ENCODE results near the gene CCN2.

The CCN2 gene, protein sequence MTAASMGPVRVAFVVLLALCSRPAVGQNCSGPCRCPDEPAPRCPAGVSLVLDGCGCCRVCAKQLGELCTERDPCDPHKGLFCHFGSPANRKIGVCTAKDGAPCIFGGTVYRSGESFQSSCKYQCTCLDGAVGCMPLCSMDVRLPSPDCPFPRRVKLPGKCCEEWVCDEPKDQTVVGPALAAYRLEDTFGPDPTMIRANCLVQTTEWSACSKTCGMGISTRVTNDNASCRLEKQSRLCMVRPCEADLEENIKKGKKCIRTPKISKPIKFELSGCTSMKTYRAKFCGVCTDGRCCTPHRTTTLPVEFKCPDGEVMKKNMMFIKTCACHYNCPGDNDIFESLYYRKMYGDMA
- 0 reads per million in 2 experiments for total RNA-seq

DNA sequence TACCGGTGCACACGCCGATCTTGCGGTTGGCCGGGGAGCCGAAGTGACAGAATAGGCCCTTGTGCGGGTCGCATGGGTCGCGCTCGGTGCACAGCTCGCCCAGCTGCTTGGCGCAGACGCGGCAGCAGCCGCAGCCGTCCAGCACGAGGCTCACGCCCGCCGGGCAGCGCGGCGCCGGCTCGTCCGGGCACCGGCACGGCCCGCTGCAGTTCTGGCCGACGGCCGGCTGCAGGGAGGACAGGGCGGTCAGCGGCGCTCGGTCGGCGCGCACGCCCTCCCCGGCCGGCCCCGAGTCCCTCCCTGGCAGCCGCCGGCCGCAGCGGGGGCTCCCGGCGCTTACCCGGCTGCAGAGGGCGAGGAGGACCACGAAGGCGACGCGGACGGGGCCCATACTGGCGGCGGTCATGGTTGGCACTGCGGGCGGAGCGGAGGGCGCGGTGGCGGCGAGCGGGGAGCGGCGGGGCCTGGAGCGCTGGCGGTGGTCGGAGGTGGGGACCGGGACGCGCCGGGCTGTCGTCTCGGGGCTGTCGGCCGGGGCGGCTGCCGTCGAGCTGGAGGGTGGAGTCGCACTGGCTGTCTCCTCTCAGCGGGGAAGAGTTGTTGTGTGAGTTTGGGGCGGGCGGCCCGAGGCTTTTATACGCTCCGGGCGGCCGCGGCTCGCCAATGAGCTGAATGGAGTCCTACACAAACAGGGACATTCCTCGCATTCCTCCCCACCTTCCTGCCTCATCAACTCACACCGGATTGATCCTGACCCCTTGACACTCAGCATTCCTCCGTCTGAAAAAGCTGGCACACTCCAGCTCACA, at the start of gene CCN2:
CCN2 (minus strand) TSS at position 606 of the 809 bp plus-strand sequence; CDS start at position 406, 200 bp downstream.
- no peak for DNase-seq (ENCODE audit: low read depth)

DNA sequence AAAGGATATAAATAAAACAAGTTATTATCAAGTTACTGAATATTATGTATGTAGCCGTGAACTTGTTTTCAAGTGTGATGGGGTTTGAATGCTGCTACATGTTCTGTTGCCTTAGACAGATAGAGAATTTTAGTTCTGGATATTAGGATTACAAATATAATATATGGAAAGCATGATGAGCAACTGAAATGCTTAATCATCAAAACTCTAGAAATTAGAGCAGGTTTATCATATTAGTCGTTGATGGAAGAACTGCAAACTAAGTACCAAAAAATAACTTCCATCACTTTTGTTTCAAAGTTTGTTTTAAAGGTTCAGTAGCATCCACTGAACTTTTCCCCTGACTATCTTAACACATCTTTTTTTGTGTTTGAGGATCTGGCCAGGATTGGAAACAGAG, 49.1 kb upstream of the CCN2 start:
- no peak for DNase-seq (ENCODE audit: low read depth)

DNA sequence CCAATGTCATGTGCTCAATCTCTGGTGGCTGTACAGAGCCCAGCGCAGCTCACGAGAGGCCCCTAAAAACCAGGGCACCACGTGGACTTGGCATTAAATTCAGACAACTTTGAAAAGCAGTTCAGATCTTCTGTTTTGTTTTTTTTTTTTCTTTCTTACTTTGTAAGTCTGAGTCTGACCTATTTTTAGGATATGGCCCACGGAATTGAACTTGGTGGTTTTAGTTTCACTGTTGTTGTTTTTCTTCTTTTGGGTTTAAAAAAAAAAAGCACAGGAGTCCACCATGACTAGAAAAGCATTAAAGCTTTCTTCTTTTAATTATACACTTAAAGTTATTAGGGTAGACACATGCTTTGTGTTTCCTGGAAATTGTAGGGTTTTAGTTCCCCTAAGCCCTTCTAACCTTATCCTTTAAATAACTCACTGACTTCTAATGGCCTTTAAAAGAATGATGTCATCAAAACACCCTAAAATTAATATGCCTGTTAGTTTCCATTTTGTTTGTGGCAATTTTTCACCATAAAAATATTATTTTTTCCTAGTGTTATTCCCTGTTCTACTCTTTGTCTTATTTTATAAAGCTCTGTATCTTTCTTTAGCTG, 48.5 kb upstream of the CCN2 start:
- DNase-seq (ENCODE audit: low read depth), result no peak

DNA sequence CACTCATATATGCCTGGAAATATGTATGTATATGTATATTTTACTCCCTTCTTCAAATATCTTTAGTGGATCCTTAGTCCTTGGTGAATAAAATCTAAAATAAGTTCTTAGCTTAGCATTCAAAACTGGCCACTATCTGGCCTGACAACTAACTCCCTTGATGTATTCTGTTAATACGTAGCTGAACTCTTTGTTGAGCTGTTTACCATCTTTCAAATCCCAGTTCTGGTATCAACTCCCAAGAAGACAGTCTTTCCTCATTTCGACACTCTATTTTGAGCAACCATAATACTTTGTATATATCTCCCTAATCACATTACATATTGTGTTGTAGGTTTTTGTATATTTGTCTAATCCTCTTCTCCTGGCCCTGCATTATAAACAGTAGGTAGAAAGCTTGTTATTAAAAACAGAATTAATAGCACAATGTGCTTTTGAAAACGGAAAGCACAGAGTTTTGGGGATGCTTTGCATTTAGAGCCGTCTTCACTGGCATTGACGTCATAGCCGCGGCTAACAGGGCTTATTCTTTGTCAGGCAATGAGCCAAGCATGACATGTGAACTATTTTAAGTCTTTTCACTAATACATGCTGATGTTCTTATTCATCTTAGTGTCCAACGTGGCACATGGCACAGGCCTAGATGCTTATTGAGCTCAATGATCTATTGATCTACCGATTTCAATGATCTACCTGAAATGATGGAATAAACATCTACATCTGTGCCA, 47.2 kb upstream of the CCN2 start:
- DNase-seq (ENCODE audit: low read depth), result no peak

DNA sequence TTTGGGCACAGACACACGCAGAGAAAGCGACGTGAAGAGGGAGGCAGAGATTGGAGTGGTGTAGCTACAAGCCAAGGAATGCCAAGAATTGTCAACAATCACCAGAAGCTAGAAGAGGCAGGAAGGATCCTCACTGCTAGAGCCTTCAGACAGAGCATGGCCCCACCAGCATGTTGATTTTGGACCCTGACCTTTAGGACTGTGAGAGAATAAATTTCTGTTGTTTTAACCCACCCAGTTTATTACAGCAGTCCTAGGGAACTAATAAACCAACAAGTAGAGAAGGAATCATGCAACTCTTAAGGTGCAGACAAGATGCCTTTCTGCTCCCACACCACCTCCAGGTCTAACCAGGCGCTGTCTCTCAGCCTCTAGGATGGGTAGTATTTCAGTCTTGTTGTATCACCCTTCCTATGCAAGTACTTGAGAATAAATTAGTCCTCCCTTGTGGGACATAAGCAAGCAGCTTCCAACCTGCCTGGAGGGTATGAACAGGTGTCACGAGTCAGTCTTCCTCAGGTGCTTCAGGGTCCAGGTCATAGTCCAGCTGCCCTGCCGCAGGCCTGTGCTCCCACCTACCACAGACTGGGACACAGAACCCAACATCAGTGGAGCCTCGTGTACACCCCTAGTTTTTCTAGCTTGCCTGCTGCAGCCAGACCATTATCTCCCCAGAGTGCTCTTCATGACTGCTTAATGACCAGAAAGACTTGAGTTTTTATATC, 46.4 kb upstream of the CCN2 start:
- no peak for DNase-seq (ENCODE audit: low read depth)

DNA sequence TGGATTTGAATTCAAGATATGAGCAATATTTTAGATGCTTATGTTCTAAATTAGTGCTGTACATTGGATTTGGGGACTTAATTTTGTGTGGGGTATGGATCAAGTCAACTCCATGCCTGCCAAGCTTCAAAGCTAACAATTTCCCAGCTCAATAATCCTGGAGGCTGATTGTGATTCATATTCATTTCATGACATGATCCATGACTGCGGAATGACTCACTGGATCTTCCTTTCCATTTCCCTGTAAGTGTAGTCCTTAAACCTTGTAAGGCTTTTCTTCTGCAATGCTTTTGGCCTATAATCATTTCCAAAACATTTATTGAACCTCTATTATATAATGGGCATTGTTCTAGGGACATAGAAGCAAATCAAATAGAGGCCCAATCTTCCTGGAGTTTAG, 44.7 kb upstream of the CCN2 start:
- no peak for DNase-seq (ENCODE audit: low read depth)

DNA sequence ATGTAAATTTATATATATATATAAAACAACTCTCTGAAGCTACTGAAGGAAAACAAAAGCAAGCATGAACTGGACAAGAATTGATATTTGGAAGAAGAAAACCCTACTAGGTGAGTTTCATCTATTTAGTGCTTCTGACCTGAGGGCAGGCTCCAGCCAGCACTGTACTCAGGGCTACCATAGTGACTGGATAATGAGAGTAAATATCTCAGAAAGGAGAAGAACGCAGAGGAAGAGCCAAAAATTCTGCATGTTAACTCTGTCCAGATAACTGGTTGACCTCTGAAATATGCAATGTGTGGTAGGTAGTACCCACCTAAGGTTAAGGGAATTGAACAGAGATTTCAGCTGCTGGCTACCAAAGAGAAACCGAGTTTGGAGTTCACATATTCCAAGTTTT, 41.4 kb upstream of the CCN2 start:
- DNase-seq (ENCODE audit: low read depth), result no peak

DNA sequence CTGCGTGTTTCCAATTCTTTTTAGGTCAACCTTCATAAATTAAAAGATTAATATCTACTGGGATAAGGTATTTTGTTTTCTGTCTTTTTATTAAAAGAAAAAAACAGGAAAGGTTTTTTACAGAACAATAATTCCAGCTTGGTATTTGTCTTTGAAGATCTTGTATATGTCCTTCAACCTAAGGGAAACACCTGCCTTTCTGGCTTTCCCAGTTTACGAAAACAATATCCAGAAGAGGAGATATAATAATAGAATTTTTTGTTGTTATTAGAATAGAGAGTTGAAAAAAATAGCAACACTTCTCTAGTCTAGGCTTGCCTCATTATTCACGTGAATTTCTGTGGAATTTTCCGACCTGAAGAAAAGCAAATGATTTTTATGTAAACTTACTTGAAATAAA, 37.9 kb upstream of the CCN2 start:
- DNase-seq (ENCODE audit: low read depth), result no peak

DNA sequence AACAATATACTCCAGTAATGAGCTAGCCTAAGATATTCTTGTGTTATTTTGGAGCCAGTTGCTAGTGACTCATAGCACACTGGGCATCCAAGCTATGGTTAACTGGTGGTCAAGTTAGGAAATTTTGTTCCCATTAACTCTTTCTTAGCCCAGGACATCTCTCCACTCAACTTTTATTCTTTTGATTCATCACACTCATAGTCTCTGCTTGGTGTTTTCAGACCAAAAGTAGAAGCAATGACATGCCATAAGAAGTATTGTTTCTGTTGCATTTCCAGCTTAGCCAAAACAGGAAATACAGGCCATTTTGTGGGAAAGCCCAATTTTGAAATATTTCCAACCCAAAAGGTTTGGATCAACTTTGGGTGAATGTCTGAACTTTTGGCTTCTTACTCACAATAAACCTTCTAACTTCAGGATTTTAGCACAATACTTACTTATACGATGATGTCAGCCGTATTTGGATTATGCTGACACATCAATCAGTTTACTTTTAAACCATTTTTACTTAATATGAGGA, 31.6 kb upstream of the CCN2 start:
- DNase-seq (ENCODE audit: low read depth), result no peak

DNA sequence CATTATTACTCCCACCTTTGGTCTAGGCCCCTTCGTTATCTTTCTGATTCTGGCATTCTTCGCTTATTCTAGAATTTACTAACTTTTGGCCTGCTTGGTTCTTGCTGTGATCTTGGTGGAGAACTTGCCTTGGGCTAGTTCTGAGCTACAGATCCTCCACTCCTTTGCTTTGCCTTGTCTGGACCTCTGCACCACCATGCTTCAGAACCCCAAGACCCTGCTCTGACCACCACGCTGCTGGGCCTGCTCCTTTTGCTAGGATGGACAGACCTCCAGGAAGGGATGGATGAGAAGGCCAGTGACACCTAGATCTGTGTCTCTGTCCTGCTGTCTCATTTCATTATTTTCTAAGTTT, 30.4 kb upstream of the CCN2 start:
- DNase-seq (ENCODE audit: low read depth), result no peak

DNA sequence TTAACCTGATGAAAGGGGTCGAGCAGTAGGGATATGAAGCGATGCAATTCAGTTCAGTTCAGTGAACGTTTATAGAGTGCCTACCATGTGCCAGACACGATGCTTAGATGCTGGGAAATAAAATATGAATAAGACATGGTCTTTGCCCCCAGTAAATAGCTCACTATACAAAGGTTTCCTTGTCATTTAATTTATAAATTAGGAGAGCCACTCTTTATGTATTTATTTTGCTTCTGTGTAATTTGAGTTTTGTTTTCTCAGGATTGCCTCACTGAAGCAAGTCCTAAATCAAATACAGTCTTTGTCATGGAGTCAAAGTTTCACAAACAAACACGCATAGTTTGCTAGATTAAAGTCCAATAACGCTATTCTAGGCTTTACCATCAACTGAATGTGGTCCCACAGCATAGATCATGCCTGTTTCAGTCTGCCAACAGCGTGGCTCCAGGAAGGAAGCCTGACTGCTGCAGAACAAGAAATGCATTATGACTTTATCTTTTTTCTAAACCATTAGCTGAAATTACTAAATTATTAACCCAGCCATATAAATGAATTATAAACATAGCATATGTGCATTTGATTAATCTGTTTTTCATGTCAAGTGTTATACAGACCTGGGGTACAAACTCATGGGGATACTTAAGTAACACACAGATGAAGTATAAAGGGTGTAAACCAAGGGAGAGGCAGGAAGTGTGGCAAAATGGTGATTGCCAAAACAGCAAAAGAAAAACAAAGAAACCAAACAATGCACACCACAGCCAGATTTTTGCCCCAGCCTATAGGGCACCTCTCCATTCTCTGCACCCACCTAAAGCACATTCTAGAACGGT, 29.8 kb upstream of the CCN2 start:
- no peak for DNase-seq (ENCODE audit: low read depth)

DNA sequence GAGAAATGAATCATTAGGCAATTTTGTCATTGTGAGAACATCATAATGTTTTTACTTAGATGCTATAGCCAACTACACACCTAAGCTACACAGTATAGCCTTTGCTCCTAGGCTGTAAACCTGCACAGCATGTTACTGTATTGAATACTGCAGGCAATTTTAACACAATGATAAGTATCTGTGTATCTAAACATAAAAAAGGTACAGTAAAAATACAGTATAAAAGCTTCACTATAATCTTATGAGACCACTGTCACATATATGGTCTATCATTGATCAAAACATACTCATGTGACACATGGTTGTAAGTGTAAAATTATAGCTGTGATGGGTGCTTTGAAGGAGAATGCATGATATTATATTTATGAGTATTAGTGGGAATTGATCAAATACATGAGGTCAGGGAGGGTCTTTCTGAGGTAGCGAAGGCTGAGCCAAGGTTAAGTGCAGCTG, 29.2 kb upstream of the CCN2 start:
- DNase-seq (ENCODE audit: low read depth), result no peak

DNA sequence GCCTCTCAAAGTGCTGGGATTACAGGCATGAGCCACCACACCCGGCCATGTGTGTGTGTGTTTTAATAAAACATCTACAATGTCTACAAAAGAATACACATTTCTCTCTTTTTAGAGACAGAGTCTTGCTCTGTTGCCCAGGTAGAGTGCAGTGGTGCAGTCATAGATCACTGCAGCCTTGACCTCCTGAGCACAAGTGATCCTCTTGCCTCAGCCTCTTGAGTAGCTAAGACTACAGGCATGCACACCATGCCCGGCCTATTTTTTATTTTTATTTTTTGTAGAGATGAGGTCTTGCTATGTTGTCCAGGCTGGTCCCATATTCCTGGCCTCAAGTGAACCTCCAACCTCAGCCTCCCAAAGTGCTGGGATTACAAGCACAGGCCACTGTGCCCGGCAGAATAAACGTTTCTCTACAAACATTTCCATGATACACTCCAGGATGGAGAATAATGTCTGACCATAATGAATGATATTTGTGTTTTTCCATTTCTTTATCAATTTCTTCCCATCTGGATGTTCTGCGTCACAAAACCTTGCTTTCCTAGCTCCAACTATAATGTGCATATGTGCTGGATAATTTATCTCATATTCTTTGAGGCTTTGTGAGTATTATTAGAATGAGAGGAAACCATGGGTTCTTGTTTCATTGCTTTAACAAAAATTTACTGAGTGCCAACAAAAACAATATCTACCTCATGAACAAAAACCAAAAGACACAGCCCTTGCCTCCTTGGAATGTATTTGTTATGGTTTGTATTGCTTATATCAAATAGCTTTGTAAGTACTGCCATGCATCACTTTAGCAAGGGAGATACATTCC, 28.6 kb upstream of the CCN2 start:
- no peak for DNase-seq (ENCODE audit: low read depth)

DNA sequence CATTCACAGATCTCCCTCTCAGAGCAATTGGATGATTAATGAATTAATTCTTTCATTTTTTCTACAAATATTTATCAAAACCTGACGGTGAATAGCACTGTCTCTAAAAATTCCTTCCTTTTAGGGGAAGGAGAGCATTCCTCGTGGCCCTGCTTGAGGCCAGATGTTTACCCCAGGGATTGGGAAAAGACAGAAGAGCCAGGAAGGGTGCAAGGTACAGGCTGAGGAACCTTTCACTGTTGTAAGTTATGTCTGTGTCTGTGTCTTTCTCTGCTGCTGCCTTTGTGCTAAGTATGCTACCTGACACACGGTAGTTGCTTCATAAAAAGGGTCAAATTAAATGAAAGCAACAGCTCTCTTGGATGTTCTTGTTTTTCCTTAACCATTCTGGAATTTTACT, 27.4 kb upstream of the CCN2 start:
- DNase-seq (ENCODE audit: low read depth), result no peak

DNA sequence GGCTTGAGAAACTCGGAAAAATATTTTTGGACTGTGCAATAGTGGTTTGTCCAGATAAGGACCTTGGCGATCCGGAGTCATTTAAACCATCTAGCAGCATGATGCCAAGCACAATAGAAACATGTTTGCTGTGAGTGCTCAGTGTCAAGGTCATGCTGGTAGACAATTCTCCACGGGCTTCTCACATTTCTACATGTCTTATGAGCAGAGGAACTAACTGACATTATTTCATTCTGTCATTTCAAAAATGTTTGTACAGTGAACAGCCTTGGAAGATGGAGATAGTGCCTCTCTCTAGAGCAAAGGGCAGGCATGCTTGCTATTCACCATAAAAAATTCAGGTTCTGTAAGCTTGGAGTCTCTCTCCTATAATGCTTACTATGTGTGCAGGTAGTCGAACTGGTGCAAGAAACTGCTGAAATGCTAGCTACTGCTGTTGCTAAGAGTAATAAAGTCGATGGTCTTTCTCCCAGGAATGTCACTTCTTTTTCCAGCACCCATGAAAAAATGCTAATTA, 25.4 kb upstream of the CCN2 start:
- no peak for DNase-seq (ENCODE audit: low read depth)

DNA sequence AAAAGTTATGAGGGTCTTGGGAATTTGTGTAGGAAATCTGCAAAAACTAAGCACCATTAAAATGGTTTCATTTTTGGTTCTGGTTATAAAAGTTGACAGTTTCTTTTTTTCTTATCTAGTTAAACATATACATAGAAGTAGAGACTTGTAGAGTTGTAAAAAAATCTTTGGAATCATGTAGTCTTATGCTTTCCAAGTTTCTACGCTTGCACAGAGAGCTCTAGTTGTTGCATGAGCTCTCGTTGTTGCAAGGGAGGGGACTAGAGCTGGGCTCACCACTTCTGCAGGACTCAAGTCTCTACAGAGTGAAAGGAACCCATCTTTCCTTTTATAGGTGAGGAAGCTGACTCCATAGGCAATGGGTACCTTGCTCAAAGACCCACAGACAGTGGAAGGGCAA, 21.6 kb upstream of the CCN2 start:
- DNase-seq (ENCODE audit: low read depth), result no peak

DNA sequence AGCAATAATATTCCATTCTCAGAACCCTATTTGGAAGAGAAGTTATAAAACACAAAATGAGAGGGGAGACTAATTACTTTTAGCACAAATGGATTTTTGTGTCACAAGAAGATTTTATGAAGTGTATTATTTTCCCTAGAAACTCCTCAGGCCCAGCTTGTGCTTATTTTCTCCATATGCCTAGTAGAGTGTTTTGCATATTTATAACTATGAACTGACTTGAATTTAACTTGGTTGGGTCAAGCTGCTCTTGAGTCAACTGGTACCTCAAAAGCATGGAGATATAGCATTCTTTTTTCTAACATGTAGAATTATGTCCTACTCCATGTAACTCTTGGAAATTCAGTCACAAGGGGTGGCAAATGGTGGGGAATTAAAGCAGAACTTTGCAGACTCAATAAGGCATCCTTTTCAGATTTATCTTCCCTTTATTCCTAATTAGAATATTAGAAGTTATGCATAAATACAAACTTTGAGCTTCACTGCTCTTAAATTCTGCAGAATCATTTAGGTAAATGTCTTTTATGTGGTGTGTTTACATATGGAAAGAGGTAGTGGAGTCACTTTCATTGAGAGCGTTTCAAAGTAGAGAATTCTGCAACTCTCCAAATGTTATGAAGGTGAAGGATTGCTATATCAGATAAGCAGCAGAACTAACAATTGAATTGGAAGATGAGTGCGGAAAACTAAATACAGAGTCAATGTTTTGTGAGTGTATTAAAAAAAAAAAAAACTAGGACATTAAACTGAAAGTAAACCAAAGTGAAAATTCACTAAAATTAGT, 19.1 kb upstream of the CCN2 start:
- DNase-seq (ENCODE audit: low read depth), result no peak

DNA sequence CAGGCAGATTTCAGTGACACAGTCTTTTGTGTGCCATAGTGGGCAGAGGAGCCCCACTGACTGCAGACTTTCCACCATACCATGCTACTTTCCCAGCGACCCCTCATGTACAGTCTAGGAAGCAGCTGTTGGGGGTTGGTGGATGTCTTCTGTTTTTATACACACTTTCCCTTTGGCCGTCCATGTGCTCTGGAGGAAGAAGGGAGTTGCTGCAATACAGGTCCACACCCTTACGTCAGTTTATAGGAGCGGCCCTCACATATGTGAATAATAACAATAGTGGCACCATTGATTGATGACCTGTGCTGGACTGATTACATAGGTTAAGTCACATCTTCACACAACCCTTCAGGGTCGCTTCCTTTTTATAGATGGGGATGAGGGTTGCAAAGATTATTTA, 17.5 kb upstream of the CCN2 start:
- DNase-seq (ENCODE audit: low read depth), result no peak

DNA sequence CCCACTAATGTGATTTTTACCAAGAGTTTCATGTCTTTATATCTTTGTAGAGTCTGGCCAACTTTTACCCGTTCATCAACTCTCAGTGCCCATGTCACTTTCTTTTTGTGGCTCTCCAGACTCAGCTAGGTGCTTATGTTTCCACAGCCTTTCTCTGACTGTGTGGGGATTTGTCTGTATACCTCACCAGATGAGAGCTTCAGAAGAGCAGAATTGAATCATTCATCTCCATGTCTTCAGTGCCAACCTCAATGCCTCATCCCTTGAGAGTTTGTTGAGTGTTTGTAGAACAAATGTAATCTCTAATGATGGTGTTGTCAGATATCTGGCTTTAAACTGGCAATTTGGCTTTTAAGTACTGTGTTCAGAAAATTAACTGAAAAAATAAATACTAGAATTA, 16.8 kb upstream of the CCN2 start:
- DNase-seq (ENCODE audit: low read depth), result no peak
